Natural killer cell treated with Interleukin-12 subunit alpha and Interleukin-12 subunit beta and Interleukin-15 and Interleukin-18, amount 100 ng/mL, for 72 hours (primary cell): ENCODE results near the gene SPINT1. TPM values are rescaled to one million over a fixed set of nuclear protein-coding genes. Genes with fewer than 3 reads are reported as not detected.

Experiments used
- ATAC-seq, 2 donors: fragments of 150-1000 bp; cut with Tn5 transposase in 1 of 2; sonication (Bioruptor Pico), chemical (Tn5 transposase) in 1 of 2; 2 replicates each; pipeline ENCODE4 v1.10.0; 2021
- DNase-seq: peaks from one replicate; pipeline ENCODE4 v3.0.0; 2022; ENCODE audit warnings: low spot score
- H3K27ac Mint-ChIP-seq, 2 donors: 1 replicate in 1 of 2; 2 replicates in 1 of 2; pipeline ENCODE4 v1.8.0; 2022; ENCODE audit warnings: mixed read lengths in 2 of 2, mild to moderate bottlenecking in 1 of 2, moderate library complexity in 1 of 2
- H3K27me3 Mint-ChIP-seq, 2 donors: 1 replicate in 1 of 2; 2 replicates in 1 of 2; pipeline ENCODE4 v1.8.0; 2022; ENCODE audit warnings: mixed read lengths in 2 of 2
- H3K36me3 Mint-ChIP-seq: one replicate; pipeline ENCODE4 v1.8.0; 2022; ENCODE audit warnings: mixed read lengths
- H3K4me1 Mint-ChIP-seq, 2 donors: 1 replicate in 1 of 2; 2 replicates in 1 of 2; pipeline ENCODE4 v1.8.0; 2022; ENCODE audit warnings: low read depth in 2 of 2, mixed read lengths in 2 of 2, mild to moderate bottlenecking in 1 of 2
- H3K4me3 Mint-ChIP-seq: one replicate; pipeline ENCODE4 v1.8.0; 2022; ENCODE audit warnings: mixed read lengths
- H3K9me3 Mint-ChIP-seq: 2 replicates; pipeline ENCODE4 v1.8.0; 2022; ENCODE audit warnings: mixed read lengths
- total RNA-seq, 2 donors: library from RNA; stranded (reverse); gene quantifications; one replicate each; pipeline ENCODE4 v1.2.3, GENCODE V29; 2022

The SPINT1 gene
- total RNA-seq, 2 donors from 2014 or later, result 1.0 to 1.5 TPM

- no peak overlapping the region for H3K27ac Mint-ChIP-seq
- DNase-seq (no peak), ATAC-seq (no peak)
- H3K9me3 Mint-ChIP-seq, result no peaks in the 10 kb centered on the region
- peaks cover 6 to 9% of the 10 kb centered on the region in 2 donors for H3K4me1 Mint-ChIP-seq
- peaks cover 6 to 13% of the 10 kb centered on the region in 2 donors for H3K27me3 Mint-ChIP-seq
- no peaks in the 10 kb centered on the region for H3K36me3 Mint-ChIP-seq
- H3K4me3 Mint-ChIP-seq, result no peak overlapping the region
These were observed 32.3 kb downstream of the SPINT1 start for GRCh38 chr15:40875991-40876730.

GRCh38 chr15:40877694-40878093, 33.8 kb downstream of the SPINT1 start:
- H3K4me3 Mint-ChIP-seq, result no peak overlapping the region
- H3K27me3 Mint-ChIP-seq, result peaks cover 1 to 6% of the 10 kb centered on the region in 2 donors
- DNase-seq (no peak), ATAC-seq (no peak)
- H3K27ac Mint-ChIP-seq, result no peak overlapping the region
- no peaks in the 10 kb centered on the region for H3K36me3 Mint-ChIP-seq
- no peaks in the 10 kb centered on the region for H3K9me3 Mint-ChIP-seq
- H3K4me1 Mint-ChIP-seq, result peaks cover 6 to 9% of the 10 kb centered on the region in 2 donors

GRCh38 chr15:40878785-40879184, 34.9 kb downstream of the SPINT1 start:
- ATAC-seq (peak; percentile 76 to 86), DNase-seq (no peak)
- H3K36me3 Mint-ChIP-seq, result no peaks in the 10 kb centered on the region
- peaks cover 6 to 9% of the 10 kb centered on the region in 2 donors for H3K4me1 Mint-ChIP-seq
- no peaks in the 10 kb centered on the region for H3K9me3 Mint-ChIP-seq
- H3K27ac Mint-ChIP-seq, result peak overlapping the region in 1 of 2 donors; percentile 78
- H3K27me3 Mint-ChIP-seq, result peaks cover 0 to 6% of the 10 kb centered on the region in 2 donors
- H3K4me3 Mint-ChIP-seq, result no peak overlapping the region

GRCh38 chr15:40879609-40880008, 35.8 kb downstream of the SPINT1 start:
- H3K36me3 Mint-ChIP-seq, result no peaks in the 10 kb centered on the region
- no peak overlapping the region for H3K4me3 Mint-ChIP-seq
- H3K27me3 Mint-ChIP-seq, result peaks cover 0 to 3% of the 10 kb centered on the region in 2 donors
- H3K9me3 Mint-ChIP-seq, result no peaks in the 10 kb centered on the region
- peaks cover 7 to 11% of the 10 kb centered on the region in 2 donors for H3K4me1 Mint-ChIP-seq
- DNase-seq (no peak), ATAC-seq (peak; percentile 48 to 54)
- H3K27ac Mint-ChIP-seq, result no peak overlapping the region

GRCh38 chr15:40881351-40881750, 37.5 kb downstream of the SPINT1 start:
- H3K36me3 Mint-ChIP-seq, result no peaks in the 10 kb centered on the region
- no peak overlapping the region for H3K4me3 Mint-ChIP-seq
- peaks cover 14 to 17% of the 10 kb centered on the region in 2 donors for H3K4me1 Mint-ChIP-seq
- no peak for ATAC-seq
- DNase-seq, result peak; percentile 49
- no peaks in the 10 kb centered on the region for H3K9me3 Mint-ChIP-seq
- peaks cover 0 to 9% of the 10 kb centered on the region in 2 donors for H3K27me3 Mint-ChIP-seq
- H3K27ac Mint-ChIP-seq, result peak overlapping the region in 1 of 2 donors; percentile 39

- Mint-ChIP-seq H3K9me3 (no peaks in the 10 kb centered on the region), H3K4me1 (peaks cover 13 to 19% of the 10 kb centered on the region in 2 donors), H3K36me3 (no peaks in the 10 kb centered on the region), H3K4me3 (no peak overlapping the region), H3K27me3 (peaks cover 0 to 11% of the 10 kb centered on the region in 2 donors), H3K27ac (no peak overlapping the region)
- ATAC-seq (no peak), DNase-seq (peak; percentile 34)
These were observed 42.7 kb downstream of the SPINT1 start for GRCh38 chr15:40886586-40886985.

- Mint-ChIP-seq H3K9me3 (no peaks in the 10 kb centered on the region), H3K4me3 (no peak overlapping the region), H3K36me3 (no peaks in the 10 kb centered on the region), H3K4me1 (peaks cover 32 to 42% of the 10 kb centered on the region in 2 donors), H3K27ac (no peak overlapping the region), H3K27me3 (peaks cover 0 to 11% of the 10 kb centered on the region in 2 donors)
- DNase-seq, result no peak
- ATAC-seq, result no peak
These were observed 45.3 kb downstream of the SPINT1 start for GRCh38 chr15:40889112-40889511.

- H3K9me3 Mint-ChIP-seq, result no peaks in the 10 kb centered on the region
- no peak for DNase-seq
- ATAC-seq, result no peak
- peak overlapping the region in 1 of 2 donors; percentile 48 for H3K27ac Mint-ChIP-seq
- H3K4me3 Mint-ChIP-seq, result no peak overlapping the region
- peaks cover 0 to 6% of the 10 kb centered on the region in 2 donors for H3K27me3 Mint-ChIP-seq
- peaks cover 37 to 44% of the 10 kb centered on the region in 2 donors for H3K4me1 Mint-ChIP-seq
- H3K36me3 Mint-ChIP-seq, result no peaks in the 10 kb centered on the region
These were observed 47.3 kb downstream of the SPINT1 start for GRCh38 chr15:40891138-40891537.

GRCh38 chr15:40891810-40892446, 48.1 kb downstream of the SPINT1 start:
- Mint-ChIP-seq H3K4me3 (peak overlapping the region; percentile 96), H3K9me3 (no peaks in the 10 kb centered on the region), H3K27ac (peak overlapping the region in 1 of 2 donors; percentile 48), H3K27me3 (peaks cover 0 to 6% of the 10 kb centered on the region in 2 donors), H3K4me1 (peaks cover 38 to 45% of the 10 kb centered on the region in 2 donors), H3K36me3 (no peaks in the 10 kb centered on the region)
- ATAC-seq (no peak), DNase-seq (peak; percentile 72)

GRCh38 chr15:40892447-40893012, 48.7 kb downstream of the SPINT1 start:
- H3K27ac Mint-ChIP-seq, result peak overlapping the region; percentile 91 to 96

GRCh38 chr15:40893019-40893670, 49.3 kb downstream of the SPINT1 start:
- peak overlapping the region; percentile 91 to 96 for H3K27ac Mint-ChIP-seq
- DNase-seq (no peak), ATAC-seq (peak; percentile 26 to 67)
- no peaks in the 10 kb centered on the region for H3K36me3 Mint-ChIP-seq
- H3K27me3 Mint-ChIP-seq, result peaks cover 0 to 6% of the 10 kb centered on the region in 2 donors
- H3K4me3 Mint-ChIP-seq, result peak overlapping the region; percentile 96
- no peaks in the 10 kb centered on the region for H3K9me3 Mint-ChIP-seq
- H3K4me1 Mint-ChIP-seq, result peaks cover 38 to 45% of the 10 kb centered on the region in 2 donors

More at GRCh38 chr15:40892447-40893012, 48.7 kb downstream of the SPINT1 start:
- DNase-seq (no peak), ATAC-seq (no peak)
- peaks cover 38 to 45% of the 10 kb centered on the region in 2 donors for H3K4me1 Mint-ChIP-seq
- no peaks in the 10 kb centered on the region for H3K9me3 Mint-ChIP-seq
- no peaks in the 10 kb centered on the region for H3K36me3 Mint-ChIP-seq
- peak overlapping the region; percentile 96 for H3K4me3 Mint-ChIP-seq
- peaks cover 0 to 6% of the 10 kb centered on the region in 2 donors for H3K27me3 Mint-ChIP-seq

GRCh38 chr15:40893733-40894680, 50.2 kb downstream of the SPINT1 start, which contains the start of gene VPS18:
Gene VPS18, plus strand, starts transcription at chr15:40894450. Its CDS starts 319 bp downstream, at chr15:40894769.
- DNase-seq (peak; percentile 98), ATAC-seq (peak; percentile 98)
- H3K36me3 Mint-ChIP-seq, result no peaks in the 10 kb centered on the region
- peaks cover 0 to 6% of the 10 kb centered on the region in 2 donors for H3K27me3 Mint-ChIP-seq
- H3K4me3 Mint-ChIP-seq, result peak within 1 kb of the TSS; percentile 96
- peaks cover 42 to 45% of the 10 kb centered on the region in 2 donors for H3K4me1 Mint-ChIP-seq
- peak within 1 kb of the TSS; percentile 91 to 96 for H3K27ac Mint-ChIP-seq
- H3K9me3 Mint-ChIP-seq, result no peaks in the 10 kb centered on the region
